Progenitor cell of endocrine pancreas (in vitro differentiated cells): ENCODE data around the gene EPS8. TPM values are rescaled to one million over a fixed set of nuclear protein-coding genes. Genes with fewer than 3 reads are reported as not detected.
"Not testable (repeated sequence)": the region's sequence is repeated elsewhere in the genome, so short reads cannot be mapped to it uniquely, and the experiment has no call there.

Experiments used
- DNase-seq: peaks from one replicate; pipeline ENCODE4 v3.0.0; 2021; ENCODE audit warnings: low spot score; ENCODE audit not compliant: unreplicated experiment
- H3K27ac Mint-ChIP-seq: 2 replicates; pipeline ENCODE4 v1.8.0; 2021; ENCODE audit warnings: mild to moderate bottlenecking, moderate library complexity, mixed read lengths
- H3K27me3 Mint-ChIP-seq: 2 replicates; pipeline ENCODE4 v1.8.0; 2021; ENCODE audit warnings: mixed read lengths
- H3K36me3 Mint-ChIP-seq: 2 replicates; pipeline ENCODE4 v1.8.0; 2022; ENCODE audit warnings: mixed read lengths; ENCODE audit not compliant: insufficient read depth
- H3K4me1 Mint-ChIP-seq: 2 replicates; pipeline ENCODE4 v1.8.0; 2021; ENCODE audit warnings: low read depth, mixed read lengths
- H3K4me3 Mint-ChIP-seq: 2 replicates; pipeline ENCODE4 v1.8.0; 2021; ENCODE audit warnings: low read depth, mild to moderate bottlenecking, moderate library complexity, mixed read lengths
- H3K9me3 Mint-ChIP-seq: 2 replicates; pipeline ENCODE4 v1.8.0; 2021; ENCODE audit warnings: low read depth, mixed read lengths
- total RNA-seq: library from RNA; stranded (reverse); gene quantifications from 2 replicates; pipeline ENCODE4 v1.2.1, GENCODE V29; 2021
- TF ChIP-seq, protein P1 (sequence below): fragments of 200-600 bp; sonication (generic); IDR thresholded peaks from one replicate; pipeline ENCODE4 v1.5.0; 2021; ENCODE audit warnings: antibody characterized with exemption, mild to moderate bottlenecking; ENCODE audit not compliant: unreplicated experiment

EPS8 gene
- total RNA-seq, 1 donor from 2014 or later: 23.2 TPM

GRCh38 chr12:15627995-15628945 lies 160.9 kb downstream of the EPS8 start:
- H3K27me3 Mint-ChIP-seq: no peaks in the 10 kb centered on the region
- H3K36me3 Mint-ChIP-seq: peaks cover 8% of the 10 kb centered on the region
- H3K4me3 Mint-ChIP-seq: no peak overlapping the region
- TF ChIP-seq, protein P1, sequence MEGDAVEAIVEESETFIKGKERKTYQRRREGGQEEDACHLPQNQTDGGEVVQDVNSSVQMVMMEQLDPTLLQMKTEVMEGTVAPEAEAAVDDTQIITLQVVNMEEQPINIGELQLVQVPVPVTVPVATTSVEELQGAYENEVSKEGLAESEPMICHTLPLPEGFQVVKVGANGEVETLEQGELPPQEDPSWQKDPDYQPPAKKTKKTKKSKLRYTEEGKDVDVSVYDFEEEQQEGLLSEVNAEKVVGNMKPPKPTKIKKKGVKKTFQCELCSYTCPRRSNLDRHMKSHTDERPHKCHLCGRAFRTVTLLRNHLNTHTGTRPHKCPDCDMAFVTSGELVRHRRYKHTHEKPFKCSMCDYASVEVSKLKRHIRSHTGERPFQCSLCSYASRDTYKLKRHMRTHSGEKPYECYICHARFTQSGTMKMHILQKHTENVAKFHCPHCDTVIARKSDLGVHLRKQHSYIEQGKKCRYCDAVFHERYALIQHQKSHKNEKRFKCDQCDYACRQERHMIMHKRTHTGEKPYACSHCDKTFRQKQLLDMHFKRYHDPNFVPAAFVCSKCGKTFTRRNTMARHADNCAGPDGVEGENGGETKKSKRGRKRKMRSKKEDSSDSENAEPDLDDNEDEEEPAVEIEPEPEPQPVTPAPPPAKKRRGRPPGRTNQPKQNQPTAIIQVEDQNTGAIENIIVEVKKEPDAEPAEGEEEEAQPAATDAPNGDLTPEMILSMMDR: no peak
- DNase-seq: no peak
- H3K4me1 Mint-ChIP-seq: peaks cover 33% of the 10 kb centered on the region
- H3K27ac Mint-ChIP-seq: peak overlapping the region; percentile 89
- no peaks in the 10 kb centered on the region for H3K9me3 Mint-ChIP-seq

DNA sequence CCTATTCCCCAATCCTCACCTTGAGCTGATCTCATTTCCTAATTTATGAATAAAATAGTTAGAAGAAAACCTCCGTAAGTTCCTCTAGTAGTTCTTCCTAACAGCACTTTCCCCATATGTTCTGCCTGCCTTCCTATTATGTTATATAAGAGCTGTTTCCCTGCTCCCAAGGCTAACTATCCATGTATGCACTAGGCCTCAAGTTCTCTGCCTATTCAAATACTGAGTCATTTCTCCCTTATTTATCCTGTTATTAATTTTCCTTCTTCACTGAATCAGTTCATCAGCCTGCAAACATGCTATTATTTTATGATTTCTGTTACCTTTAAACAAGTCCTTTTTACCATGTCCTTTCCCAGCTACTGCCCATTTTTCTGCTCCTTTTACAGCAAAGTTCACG lies 164.1 kb downstream of the EPS8 start:
- no peaks in the 10 kb centered on the region for H3K27me3 Mint-ChIP-seq
- DNase-seq: no peak
- TF ChIP-seq, protein P1: no peak
- H3K9me3 Mint-ChIP-seq: no peaks in the 10 kb centered on the region
- peaks cover 26% of the 10 kb centered on the region for H3K4me1 Mint-ChIP-seq
- no peak overlapping the region for H3K27ac Mint-ChIP-seq
- no peak overlapping the region for H3K4me3 Mint-ChIP-seq
- H3K36me3 Mint-ChIP-seq: peaks cover 4% of the 10 kb centered on the region

DNA sequence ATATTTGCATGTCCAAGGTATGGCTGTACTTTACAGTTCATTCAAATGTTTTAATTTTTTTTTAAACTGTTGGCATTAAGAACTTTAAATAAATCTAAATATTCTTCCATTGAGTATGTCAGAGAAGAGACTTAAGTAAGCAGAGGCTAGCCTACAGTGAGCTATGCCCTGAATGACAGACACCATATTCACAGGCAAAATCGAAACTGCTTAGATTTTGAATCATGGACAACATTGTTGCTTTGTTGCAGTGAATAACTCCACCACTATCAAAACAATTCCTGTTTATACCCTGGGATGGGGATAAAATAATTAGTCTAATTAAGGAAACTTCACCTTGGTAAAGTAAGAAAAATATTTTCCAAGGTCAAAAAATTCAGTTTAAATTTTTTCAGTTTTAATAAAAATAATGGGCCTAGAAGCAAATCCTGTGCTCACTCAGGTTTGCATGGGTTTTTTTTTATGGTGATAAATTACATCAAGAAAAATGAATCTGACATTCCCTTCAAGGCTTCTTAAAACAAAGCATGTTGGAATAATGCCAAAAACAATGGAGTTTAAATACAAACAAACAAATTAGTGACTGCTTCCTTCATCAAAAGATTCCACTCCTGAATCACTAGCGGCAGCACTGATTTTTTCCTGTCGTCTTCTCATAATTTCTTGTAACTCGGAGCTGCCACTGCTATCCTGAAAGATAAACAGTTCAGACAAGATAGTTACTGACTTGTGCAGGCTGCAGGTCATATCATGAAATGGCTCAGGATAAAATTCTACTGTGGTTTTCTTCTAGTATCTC lies 168.2 kb downstream of the EPS8 start:
- Mint-ChIP-seq H3K4me1 (peaks cover 6% of the 10 kb centered on the region), H3K4me3 (no peak overlapping the region), H3K9me3 (peaks cover 12% of the 10 kb centered on the region), H3K36me3 (peaks cover 9% of the 10 kb centered on the region), H3K27ac (no peak overlapping the region), H3K27me3 (no peaks in the 10 kb centered on the region)
- no peak for DNase-seq
- TF ChIP-seq, protein P1: no peak

GRCh38 chr12:15616495-15616894 lies 172.7 kb downstream of the EPS8 start:
- not testable (repeated sequence) for H3K27ac Mint-ChIP-seq, H3K4me1 Mint-ChIP-seq, DNase-seq, H3K4me3 Mint-ChIP-seq, H3K27me3 Mint-ChIP-seq
- Mint-ChIP-seq H3K9me3 (peaks cover 50% of the 10 kb centered on the region), H3K36me3 (peaks cover 15% of the 10 kb centered on the region)

DNA sequence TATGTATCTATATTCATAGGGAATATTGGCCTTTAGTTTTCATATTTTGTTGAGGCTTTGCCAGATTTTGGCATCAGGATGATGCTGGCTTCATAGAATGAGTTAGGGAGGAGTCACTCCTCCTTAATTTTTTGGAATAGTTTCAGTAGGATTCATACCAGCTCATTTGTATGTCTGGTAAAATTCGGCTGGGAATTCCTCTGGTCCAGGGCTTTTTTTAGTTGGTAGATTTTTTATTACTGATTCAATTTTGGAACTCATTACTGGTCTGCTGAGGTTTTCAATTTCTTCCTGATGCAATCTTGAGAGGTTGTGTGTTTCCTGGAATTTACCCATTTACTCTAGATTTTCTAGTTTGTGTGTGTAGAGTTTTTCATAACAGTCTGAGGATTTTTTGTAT lies 175.2 kb downstream of the EPS8 start:
- DNase-seq: no peak
- TF ChIP-seq, protein P1: no peak
- Mint-ChIP-seq H3K4me1 (no peaks in the 10 kb centered on the region), H3K27me3 (no peaks in the 10 kb centered on the region), H3K9me3 (peaks cover 50% of the 10 kb centered on the region), H3K27ac (no peak overlapping the region), H3K4me3 (no peak overlapping the region), H3K36me3 (peaks cover 15% of the 10 kb centered on the region)
